Nucleus accumbens (tissue), 56 donors: ENCODE measurements around the gene SNX8.

Experiments used
- DNase-seq, 56 donors: peaks; one replicate each; lab custom pipeline; 2025; lab: John Stamatoyannopoulos, UW

Gene SNX8

GRCh38 chr7:2228921-2229320 lies 85.3 kb downstream of the SNX8 start:
- DNase-seq, result no peak

- no peak for DNase-seq
Observed at GRCh38 chr7:2227699-2228098, 86.5 kb downstream of the SNX8 start.

GRCh38 chr7:2225830-2226229 lies 88.4 kb downstream of the SNX8 start:
- no peak for DNase-seq

- no peak for DNase-seq
Observed at GRCh38 chr7:2225336-2225735, 88.9 kb downstream of the SNX8 start.

DNA sequence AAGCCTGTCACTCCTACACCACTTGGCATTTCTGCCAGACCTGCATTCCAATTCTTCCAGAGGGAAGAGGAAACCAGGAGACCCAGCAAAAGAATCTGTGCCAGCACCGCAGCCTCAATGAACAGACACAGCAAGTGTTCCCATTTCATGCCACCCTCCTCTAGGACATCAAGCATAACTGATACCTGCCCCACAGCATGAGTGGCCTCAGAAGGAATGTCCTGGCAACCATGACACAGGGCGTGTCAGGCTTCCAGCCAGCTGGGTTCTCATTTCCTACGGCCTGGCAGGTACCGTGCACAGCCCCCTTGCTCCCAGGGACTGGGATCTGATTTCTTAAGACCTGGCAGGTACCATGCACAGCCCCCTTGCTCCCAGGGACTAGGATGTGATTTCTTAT lies 89.3 kb downstream of the SNX8 start:
- DNase-seq, result no peak

DNA sequence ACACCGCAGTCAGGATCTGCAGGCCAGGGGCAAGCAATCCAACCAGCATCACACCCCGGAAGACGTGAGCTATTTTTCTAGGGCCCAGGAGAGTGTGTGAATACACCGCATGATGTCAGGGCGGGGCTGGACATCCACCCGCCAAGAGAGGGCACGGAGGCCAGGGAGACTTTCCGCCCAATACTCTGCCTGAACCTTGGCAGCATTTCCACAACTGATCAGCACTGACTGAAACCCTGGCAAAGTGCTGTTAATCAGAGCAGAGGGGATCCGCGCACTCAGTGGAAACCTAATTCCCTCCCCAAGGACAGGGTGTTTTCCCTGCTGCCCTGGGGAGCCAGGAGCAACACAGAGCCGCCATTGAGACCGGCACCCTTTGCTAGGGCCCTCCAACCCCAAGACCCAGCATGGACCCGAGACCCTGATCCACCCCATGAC lies 89.7 kb downstream of the SNX8 start:
- no peak for DNase-seq

- no peak for DNase-seq
Observed at GRCh38 chr7:2223321-2223720, 90.9 kb downstream of the SNX8 start.

DNA sequence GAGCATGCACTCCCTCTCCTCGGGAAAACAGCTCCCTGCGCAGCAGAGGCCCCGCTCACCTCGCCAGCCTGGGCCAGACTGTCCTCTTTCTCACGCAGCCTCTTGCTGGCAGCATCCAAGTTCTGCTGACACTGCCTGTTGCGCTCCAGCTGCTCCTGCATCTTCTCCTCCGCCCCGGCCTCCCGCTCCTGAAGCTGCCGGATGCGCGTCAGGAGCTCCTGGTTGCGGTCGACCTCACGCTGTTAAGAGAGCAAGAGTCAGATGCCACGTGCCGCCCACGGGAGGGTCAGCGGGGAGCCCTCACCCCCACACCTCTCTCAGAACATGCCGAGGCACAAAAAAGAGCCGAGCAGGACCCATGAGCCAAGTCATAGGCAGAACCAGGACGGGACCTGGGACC lies 91.7 kb downstream of the SNX8 start:
- no peak for DNase-seq

DNA sequence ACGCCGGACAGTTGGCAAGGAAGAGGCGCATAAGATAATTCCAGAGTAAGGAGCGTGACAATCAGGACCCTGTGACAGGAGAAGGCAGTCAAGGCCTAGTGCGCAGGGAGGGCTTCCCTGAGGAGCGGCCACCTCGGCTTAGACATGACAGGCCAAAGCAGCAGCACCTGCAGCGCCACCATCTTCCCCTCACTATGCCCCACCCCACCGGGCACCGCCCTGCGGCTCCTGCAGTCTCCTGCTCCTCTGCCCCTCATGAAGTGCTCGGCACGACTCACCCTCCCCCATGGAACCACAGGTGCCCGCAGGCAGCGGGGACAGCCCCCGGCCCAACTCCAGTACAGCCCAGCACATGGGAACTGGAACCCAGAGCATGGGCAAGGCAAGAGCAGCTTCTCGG lies 93.3 kb downstream of the SNX8 start:
- no peak for DNase-seq

- DNase-seq, result no peak
Observed at GRCh38 chr7:2220506-2220905, 93.7 kb downstream of the SNX8 start.

- DNase-seq, result no peak
Observed at GRCh38 chr7:2220030-2220429, 94.2 kb downstream of the SNX8 start.

GRCh38 chr7:2219606-2220005 lies 94.6 kb downstream of the SNX8 start:
- no peak for DNase-seq

GRCh38 chr7:2219136-2219535 lies 95.1 kb downstream of the SNX8 start:
- DNase-seq, result no peak

DNA sequence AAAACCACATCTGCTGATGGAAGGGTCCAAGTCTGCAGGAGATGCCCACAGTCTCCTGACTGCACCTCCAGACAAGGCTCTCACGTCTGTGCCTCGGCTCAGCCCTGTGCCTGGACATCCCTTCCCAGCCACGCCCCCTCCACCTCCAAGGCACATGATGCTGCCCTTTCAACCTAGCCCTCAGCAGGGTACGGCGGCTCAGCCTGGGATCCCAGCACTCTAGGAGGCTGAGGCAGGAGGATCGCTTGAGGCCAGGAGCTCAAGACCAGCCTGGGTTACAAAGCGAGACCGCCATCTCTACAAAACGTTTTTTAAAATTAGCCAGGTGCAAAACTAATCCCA lies 95.8 kb downstream of the SNX8 start:
- DNase-seq, result no peak

DNA sequence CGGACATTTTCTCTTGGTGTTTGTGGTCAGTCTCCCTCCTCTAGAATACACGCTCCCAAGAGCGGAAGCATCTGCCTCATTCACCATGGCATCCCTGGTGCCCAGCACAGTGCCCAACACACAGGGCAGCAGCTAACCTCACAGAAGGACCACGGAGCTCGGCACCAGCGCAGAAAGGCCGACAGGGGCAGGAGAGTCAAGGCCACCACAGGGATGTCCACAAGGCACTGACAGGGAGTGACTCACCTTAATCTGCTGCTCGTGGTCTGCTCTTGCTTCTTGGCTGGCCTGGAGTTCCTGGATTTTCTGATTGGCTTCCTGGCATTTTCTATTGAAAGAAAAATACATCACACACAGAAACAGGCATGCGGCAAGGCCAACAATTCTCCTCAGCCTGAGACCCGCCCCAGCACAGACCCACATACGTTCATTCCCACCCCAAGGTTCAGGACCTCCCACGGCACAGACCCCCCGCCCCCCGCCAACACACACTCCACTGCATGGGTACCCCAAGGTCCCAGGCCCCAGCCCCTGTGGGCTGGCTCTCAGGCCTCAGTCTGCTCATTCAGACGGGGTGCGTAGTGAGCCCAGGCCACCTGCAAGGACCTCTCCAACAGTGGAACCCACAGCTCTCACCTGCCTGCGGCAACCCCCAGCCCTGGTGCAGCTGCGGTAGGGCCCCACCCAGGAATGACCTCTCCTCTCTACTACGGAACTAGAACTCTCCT lies 96.4 kb downstream of the SNX8 start:
- no peak for DNase-seq

DNA sequence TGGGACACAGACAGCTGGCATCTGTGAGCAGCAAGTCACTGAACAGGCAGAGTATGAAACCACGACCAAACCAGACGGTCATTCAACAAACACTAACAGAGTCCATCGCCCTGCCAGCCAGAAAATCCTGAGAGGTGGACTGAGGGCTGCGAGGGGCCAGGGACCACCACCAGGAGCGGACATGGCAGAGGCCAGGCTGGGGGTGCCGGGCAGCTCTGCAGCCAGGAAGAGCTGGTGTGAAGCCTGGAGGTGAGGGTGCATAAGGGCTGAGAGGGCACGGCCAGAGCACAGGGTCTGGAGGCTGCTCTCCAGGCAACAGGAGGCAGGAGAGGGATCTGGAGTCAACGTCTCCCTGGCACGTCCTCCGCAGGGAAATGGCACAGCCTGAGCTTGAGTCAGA lies 97.0 kb downstream of the SNX8 start:
- no peak for DNase-seq

- no peak for DNase-seq
Observed at GRCh38 chr7:2215851-2216250, 98.4 kb downstream of the SNX8 start.

GRCh38 chr7:2214636-2215035 lies 99.6 kb downstream of the SNX8 start:
- no peak for DNase-seq

DNA sequence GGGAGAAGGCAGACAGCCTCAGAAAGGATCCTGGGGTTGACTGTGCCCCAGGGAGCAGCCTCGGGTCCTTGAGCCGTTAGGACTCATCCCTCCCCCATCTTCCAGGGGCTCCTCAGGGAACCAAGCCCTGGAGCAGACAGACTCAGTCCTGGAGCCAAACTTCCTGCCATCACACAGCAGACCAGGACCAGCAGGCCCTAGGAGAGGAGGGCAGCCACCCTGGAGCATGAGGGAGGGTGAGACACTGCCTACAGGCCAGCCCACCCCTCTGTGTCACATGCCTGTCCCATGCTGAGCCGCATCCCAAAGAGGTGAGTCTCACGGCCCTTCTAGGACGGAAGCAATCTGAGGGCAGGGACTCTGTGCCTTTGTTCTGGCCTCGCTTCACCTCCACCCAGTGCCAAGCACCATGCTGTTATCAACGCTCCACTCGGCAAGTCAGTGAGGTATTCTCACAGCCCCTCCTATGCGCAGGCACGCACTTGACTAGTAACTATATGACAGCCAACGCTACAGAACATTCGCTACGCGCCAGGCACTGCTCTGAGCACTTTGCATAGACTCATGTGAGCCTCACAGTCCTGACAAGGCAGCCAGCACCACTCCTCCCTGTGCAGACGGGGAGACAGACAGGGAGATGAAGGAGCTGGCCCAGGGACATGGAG lies 100.6 kb downstream of the SNX8 start:
- no peak for DNase-seq

- no peak for DNase-seq
Observed at GRCh38 chr7:2212906-2213305, 101.3 kb downstream of the SNX8 start.

- DNase-seq, result no peak
Observed at GRCh38 chr7:2211926-2212325, 102.3 kb downstream of the SNX8 start.

- no peak for DNase-seq
Observed at GRCh38 chr7:2211259-2211880, 102.9 kb downstream of the SNX8 start.
